Measurements from ENCODE around the gene ZBED6. TPM values are rescaled to one million over a fixed set of nuclear protein-coding genes. Genes with fewer than 3 reads are reported as not detected.

Gene ZBED6
- total and polyA plus RNA-seq, 2 experiments from 2014 or later = 2.5 to 4.8 TPM

DNA sequence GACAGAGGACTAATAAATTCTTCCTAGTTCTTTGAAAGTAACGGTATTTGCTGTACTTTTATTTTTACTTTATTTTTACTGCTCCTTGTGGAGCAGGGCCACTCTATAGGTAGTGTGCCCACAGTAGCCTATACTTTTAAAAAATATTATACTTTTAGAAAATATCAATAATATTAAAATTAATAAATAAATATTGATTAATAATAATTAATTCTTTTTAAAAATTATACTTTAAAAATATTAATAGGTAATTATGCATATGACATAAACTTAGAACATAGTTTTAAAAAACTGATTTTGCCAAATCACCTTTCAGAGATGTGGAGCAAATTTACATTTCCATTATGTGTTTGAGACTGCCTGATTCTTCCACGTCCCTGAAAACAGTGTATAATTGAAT lies 30.8 kb downstream of the ZBED6 start:
- TF ChIP-seq CTCF (conservative IDR thresholded peaks at IDR 0.05; ENCODE audit: low read depth in 2 of 2) = no peak
- TF ChIP-seq EZH2phosphoT487 (IDR thresholded peaks at IDR 0.05; ENCODE audit: unreplicated experiment) = no peak
- Histone ChIP-seq H3K4me1 (ENCODE audit: insufficient read depth) (no peaks in the 10 kb centered on the region), H3K4me2 (no peak overlapping the region)

DNA sequence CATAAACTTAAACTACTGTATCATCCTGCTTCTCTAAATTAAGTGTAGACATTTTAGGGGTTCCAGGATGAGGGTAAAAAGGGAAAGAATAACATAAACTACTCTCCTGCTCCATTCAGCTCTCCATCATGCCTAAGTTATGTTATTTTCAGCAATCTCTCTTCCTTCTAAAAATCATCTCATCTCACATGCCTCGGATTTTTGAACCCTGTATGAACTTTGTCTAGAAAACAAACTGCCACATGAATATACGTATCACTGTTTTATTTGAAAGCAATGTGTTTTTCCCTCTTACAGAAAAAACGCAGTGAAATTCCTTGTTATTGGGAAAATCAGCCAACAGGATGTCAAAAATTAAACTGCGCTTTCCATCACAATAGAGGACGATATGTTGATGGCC lies 32.6 kb downstream of the ZBED6 start:
- H2AFZ ChIP-seq = no peak overlapping the region
- peaks cover 49% of the 10 kb centered on the region for H3K36me3 ChIP-seq (ENCODE audit: insufficient read depth)
- DNase-seq (ENCODE audit: low spot score) (no peak), ATAC-seq (no peak)
- H3K9me2 ChIP-seq (ENCODE audit: insufficient read depth) = no peaks in the 10 kb centered on the region
- Mint-ChIP-seq H3K9me3 (no peaks in the 10 kb centered on the region), H3K27ac (no peak overlapping the region), H3K4me3 (no peak overlapping the region), H3K27me3 (ENCODE audit: insufficient read depth, low read depth, poor library complexity) (peaks cover 2% of the 10 kb centered on the region), H3K4me1 (no peaks in the 10 kb centered on the region), H3K36me3 (ENCODE audit: low read depth) (peaks cover 86% of the 10 kb centered on the region)
- no peaks in the 10 kb centered on the region for H3K27me3 ChIP-seq (ENCODE audit: insufficient read depth)
- peaks cover 22% of the 10 kb centered on the region for H4K20me1 ChIP-seq (replicated peaks; ENCODE audit: insufficient read depth)
- H3K79me2 ChIP-seq (replicated peaks; ENCODE audit: insufficient read depth) = peaks cover 33% of the 10 kb centered on the region
- H3K4me1 ChIP-seq (ENCODE audit: insufficient read depth) = no peaks in the 10 kb centered on the region
- no peak overlapping the region for H3K27ac ChIP-seq (ENCODE audit: low read depth)
- no peak overlapping the region for H3K4me2 ChIP-seq
- no peak overlapping the region for H3K4me3 ChIP-seq
- no peaks in the 10 kb centered on the region for H3F3A ChIP-seq (replicated peaks; ENCODE audit: low read depth)
- no peak for TF ChIP-seq EZH2 (IDR thresholded peaks at IDR 0.05; ENCODE audit: low read depth, unreplicated experiment)
- TF ChIP-seq ZNF462 (CRISPR knock-in tag; IDR thresholded peaks at IDR 0.05) = no peak
- TF ChIP-seq CREB1 (CRISPR knock-in tag; IDR thresholded peaks at IDR 0.05; ENCODE audit: low read depth) = no peak
- no peak for TF ChIP-seq CTCF (conservative IDR thresholded peaks at IDR 0.05; ENCODE audit: low read depth in 2 of 2)
- TF ChIP-seq POLR2AphosphoS5 (IDR thresholded peaks at IDR 0.05; ENCODE audit: low read depth) = no peak
- no peak for TF ChIP-seq NANOG (IDR thresholded peaks at IDR 0.05; ENCODE audit: borderline replicate concordance)
- no peak for TF ChIP-seq REST (IDR thresholded peaks at IDR 0.05; ENCODE audit: unreplicated experiment)

More for the DNA sequence above, 30.8 kb downstream of the ZBED6 start:
- Histone ChIP-seq H3K9me2 (ENCODE audit: insufficient read depth) (no peaks in the 10 kb centered on the region), H2AFZ (no peak overlapping the region), H4K20me1 (replicated peaks; ENCODE audit: insufficient read depth) (peaks cover 25% of the 10 kb centered on the region), H3F3A (replicated peaks; ENCODE audit: low read depth) (no peaks in the 10 kb centered on the region), H3K36me3 (ENCODE audit: insufficient read depth) (peaks cover 45% of the 10 kb centered on the region), H3K4me3 (no peak overlapping the region), H3K27me3 (ENCODE audit: insufficient read depth) (no peaks in the 10 kb centered on the region), H3K27ac (ENCODE audit: low read depth) (no peak overlapping the region), H3K79me2 (replicated peaks; ENCODE audit: insufficient read depth) (peaks cover 46% of the 10 kb centered on the region)
- H3K36me3 Mint-ChIP-seq (ENCODE audit: low read depth) = peaks cover 85% of the 10 kb centered on the region
- H3K27me3 Mint-ChIP-seq (ENCODE audit: insufficient read depth, low read depth, poor library complexity) = peaks cover 2% of the 10 kb centered on the region
- ATAC-seq (no peak), DNase-seq (ENCODE audit: low spot score) (no peak)
- H3K9me3 Mint-ChIP-seq = no peaks in the 10 kb centered on the region
- H3K4me1 Mint-ChIP-seq = no peaks in the 10 kb centered on the region
- H3K27ac Mint-ChIP-seq = no peak overlapping the region
- no peak overlapping the region for H3K4me3 Mint-ChIP-seq
